ENCODE data around the gene TMPRSS4. TPM values are rescaled to one million over a fixed set of nuclear protein-coding genes. Genes with fewer than 3 reads are reported as not detected.

The TMPRSS4 gene
- total RNA-seq, 1 experiment from 2014 or later: not detected

- H3K79me1 ChIP-seq (ENCODE audit: insufficient read depth, low read depth, low read length, poor library complexity, severe bottlenecking): no peaks in the 10 kb centered on the region
- no peak overlapping the region for H3K23ac ChIP-seq (ENCODE audit: insufficient read length, low read depth, low read length)
- H2AFZ ChIP-seq (ENCODE audit: low read length): no peak overlapping the region
- no peak for TF ChIP-seq CTCF (conservative IDR thresholded peaks at IDR 0.05)
- H3K9ac ChIP-seq (ENCODE audit: extremely low read depth, insufficient read length, low read length): no peak overlapping the region
- H3K4me3 Mint-ChIP-seq: no peak overlapping the region; a peak in 1 of 5 replicates
- no peaks in the 10 kb centered on the region for H3K79me2 ChIP-seq (ENCODE audit: insufficient read depth, low read length)
- H2BK12ac ChIP-seq (ENCODE audit: insufficient read length, low read depth, low read length): no peak overlapping the region
- no peak overlapping the region for H2BK5ac ChIP-seq (ENCODE audit: insufficient read length, low read length)
- peaks cover 34% of the 10 kb centered on the region for H3K27me3 ChIP-seq (ENCODE audit: insufficient read depth, low read length)
- H2BK20ac ChIP-seq (ENCODE audit: low read depth, low read length, poor library complexity, severe bottlenecking): no peak overlapping the region
- H3K9me3 Mint-ChIP-seq: no peaks in the 10 kb centered on the region; a peak in 2 of 5 replicates
- peaks cover 25% of the 10 kb centered on the region for H3K23me2 ChIP-seq (ENCODE audit: insufficient read length, low read depth, low read length, poor library complexity, severe bottlenecking)
- H2BK120ac ChIP-seq (ENCODE audit: low read depth, low read length, poor library complexity, severe bottlenecking): no peak overlapping the region
- no peak overlapping the region for H3K27ac Mint-ChIP-seq
- no peak overlapping the region for H3K4me2 ChIP-seq (ENCODE audit: insufficient read depth, insufficient read length, low read length)
- no peak for DNase-seq
- no peak overlapping the region for H3K14ac ChIP-seq (ENCODE audit: insufficient read depth, low read length)
- H3K27ac ChIP-seq (ENCODE audit: insufficient read length, low read depth, low read length): no peak overlapping the region
- no peak overlapping the region for H4K5ac ChIP-seq (ENCODE audit: insufficient read length, low read depth, low read length)
- no peak overlapping the region for H2BK15ac ChIP-seq (ENCODE audit: low read depth, low read length)
- H4K20me1 ChIP-seq (ENCODE audit: control insufficient read depth, insufficient read depth, insufficient read length): no peaks in the 10 kb centered on the region
- H3K4ac ChIP-seq (ENCODE audit: low read depth, low read length): no peak overlapping the region
- H3T11ph ChIP-seq (ENCODE audit: low read length): no peak overlapping the region
- peaks cover 87% of the 10 kb centered on the region for H3K27me3 Mint-ChIP-seq (ENCODE audit: low read depth)
- no peak overlapping the region for H2AK5ac ChIP-seq (ENCODE audit: insufficient read length, low read length)
- no peak overlapping the region for H4K91ac ChIP-seq (ENCODE audit: insufficient read length, low read depth, low read length)
- no peak overlapping the region for H3K56ac ChIP-seq (ENCODE audit: insufficient read length, low read depth, low read length)
- H3K18ac ChIP-seq (ENCODE audit: insufficient read length, low read depth, low read length): no peak overlapping the region
- WGBS (ENCODE audit: extremely low coverage, insufficient read length, low lambda C conversion rate): no CpG with 5 or more reads among the region's 2 CpGs
- no peaks in the 10 kb centered on the region; the same call in 1 of the 2 replicates for H3K4me1 ChIP-seq (ENCODE audit: insufficient read depth, low read length)
- no peaks in the 10 kb centered on the region; a peak in 1 of 7 replicates for H3K36me3 Mint-ChIP-seq (ENCODE audit: insufficient read depth in 1 of 3, low read depth in 3 of 3)
- H3K9me3 ChIP-seq (ENCODE audit: control insufficient read depth, low read depth, low read length): no peaks in the 10 kb centered on the region
- no peak overlapping the region for H4K8ac ChIP-seq (replicated peaks; ENCODE audit: insufficient read length, low read depth, low read length)
- peaks cover 28 to 46% of the 10 kb centered on the region in 2 experiments for H3K4me1 Mint-ChIP-seq
These were observed 72.0 kb downstream of the TMPRSS4 start for GRCh38 chr11:118148856-118149255.
